Urinary bladder (tissue), 4 donors: ENCODE data around the gene UCKL1. TPM values are rescaled to one million over a fixed set of nuclear protein-coding genes. Genes with fewer than 3 reads are reported as not detected.
"Not testable (repeated sequence)": the region's sequence is repeated elsewhere in the genome, so short reads cannot be mapped to it uniquely, and the experiment has no call there.

Source experiments
- DNase-seq: peaks from one replicate; pipeline ENCODE4 v3.0.0-alpha.2; 2015; ENCODE audit errors: extremely low spot score
- H3K27ac ChIP-seq: one replicate; pipeline ENCODE4 v1.5.1; 2013; ENCODE audit warnings: low read depth, mild to moderate bottlenecking, moderate library complexity
- H3K36me3 ChIP-seq: one replicate; pipeline ENCODE4 v1.6.1; 2013; ENCODE audit warnings: mild to moderate bottlenecking, moderate library complexity; ENCODE audit not compliant: insufficient read depth
- H3K4me1 ChIP-seq: one replicate; pipeline ENCODE4 v1.6.1; 2013; ENCODE audit warnings: mild to moderate bottlenecking, moderate library complexity; ENCODE audit not compliant: insufficient read depth
- H3K4me3 ChIP-seq: one replicate; pipeline ENCODE4 v1.5.1; 2013; ENCODE audit warnings: low read depth, low read length
- WGBS: extraction: QIAGEN DNeasy Blood & Tissue Kit; methylation state at CpG from one replicate; pipeline ENCODE4 v1.1.7; 2013; 5-methylcytosine and 5-hydroxymethylcytosine counted together
- polyA plus RNA-seq: library from polyadenylated mRNA; stranded (reverse); fragments of 200-250 nt; gene quantifications from one replicate; pipeline ENCODE4 v1.2.3, GENCODE V29; 2013
- total RNA-seq: library from RNA; depleted of rRNA; stranded (reverse); fragments of >200 nt; gene quantifications from one replicate; pipeline ENCODE4 v1.2.3, GENCODE V29; 2014
- donor health status: healthy with polysubstance abuse.
- donor health status: healthy.

Gene UCKL1
- total and polyA plus RNA-seq, 2 donors, result 20.1 to 41.2 TPM

DNA sequence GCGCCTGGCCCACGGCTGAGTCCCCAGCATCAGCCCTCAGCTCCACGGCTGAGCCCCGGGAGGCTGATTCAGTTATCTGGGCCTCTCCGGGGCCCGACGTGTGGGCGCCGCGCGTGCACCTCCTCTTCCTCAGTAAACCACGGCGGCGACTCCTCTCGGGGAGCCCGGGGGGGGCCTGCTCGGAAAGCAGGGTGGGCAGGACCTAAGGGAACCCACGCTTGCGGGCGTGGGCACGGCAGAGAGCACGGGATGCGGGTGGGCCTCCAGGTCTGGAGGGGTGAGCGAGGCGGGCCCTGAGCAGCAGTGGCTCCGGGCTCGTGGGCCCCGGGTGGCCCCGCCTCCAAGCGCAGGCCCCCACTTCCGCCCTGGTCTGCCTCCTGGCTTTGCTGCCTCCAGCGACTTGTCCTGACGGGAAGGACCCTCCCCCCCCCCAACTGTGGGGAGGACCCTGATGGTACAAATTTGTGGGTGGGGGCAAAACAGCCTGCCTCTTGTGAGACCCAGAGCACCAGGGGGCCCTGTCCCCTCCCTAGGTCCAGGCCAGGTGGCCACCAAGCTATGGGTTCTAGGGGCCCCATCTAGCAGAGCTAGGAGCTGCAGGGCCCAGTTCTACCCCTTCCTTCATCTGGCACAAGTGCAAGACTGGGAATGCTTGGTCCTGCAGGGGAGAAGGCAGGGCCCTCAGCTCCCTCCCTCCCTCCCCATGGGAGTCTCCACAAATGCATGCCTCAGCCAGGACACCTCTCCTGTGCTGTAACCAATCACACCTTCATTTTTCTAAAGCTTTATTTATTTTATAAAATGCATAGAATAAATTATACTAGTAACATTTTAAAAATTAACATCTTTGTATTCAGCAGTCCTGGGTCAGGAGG lies 16.9 kb downstream of the UCKL1 start:
- Histone ChIP-seq H3K36me3 (peaks cover 2% of the 10 kb centered on the region), H3K27ac (no peak overlapping the region), H3K4me1 (no peaks in the 10 kb centered on the region), H3K4me3 (no peak overlapping the region)
- no peak for DNase-seq
- 75% methylated on average over 33 of the region's 33 CpGs for WGBS

DNA sequence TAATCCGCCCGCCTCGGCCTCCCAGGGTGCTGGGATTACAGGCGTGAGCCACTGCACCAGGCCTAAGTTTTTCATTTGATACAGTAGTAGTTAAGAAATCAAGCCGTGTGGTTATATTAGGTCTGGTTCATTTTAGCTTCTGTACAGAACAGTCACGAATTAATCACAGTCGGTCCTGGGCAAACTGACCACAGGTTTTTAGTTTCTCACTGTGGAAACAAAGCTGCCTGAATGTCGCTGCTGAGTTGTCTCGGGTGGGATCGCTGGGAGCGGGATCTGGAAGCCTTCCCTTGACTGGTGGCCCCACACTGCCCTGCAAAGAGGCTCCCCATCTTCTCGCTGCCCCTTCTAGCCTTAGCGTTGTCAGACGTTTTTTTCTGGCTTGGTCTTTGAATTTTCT lies 18.6 kb downstream of the UCKL1 start:
- no peak overlapping the region for H3K27ac ChIP-seq
- H3K4me3 ChIP-seq, result no peak overlapping the region
- no peaks in the 10 kb centered on the region for H3K4me1 ChIP-seq
- no peak for DNase-seq
- no peaks in the 10 kb centered on the region for H3K36me3 ChIP-seq
- 89% methylated on average over 14 of the region's 14 CpGs for WGBS

DNA sequence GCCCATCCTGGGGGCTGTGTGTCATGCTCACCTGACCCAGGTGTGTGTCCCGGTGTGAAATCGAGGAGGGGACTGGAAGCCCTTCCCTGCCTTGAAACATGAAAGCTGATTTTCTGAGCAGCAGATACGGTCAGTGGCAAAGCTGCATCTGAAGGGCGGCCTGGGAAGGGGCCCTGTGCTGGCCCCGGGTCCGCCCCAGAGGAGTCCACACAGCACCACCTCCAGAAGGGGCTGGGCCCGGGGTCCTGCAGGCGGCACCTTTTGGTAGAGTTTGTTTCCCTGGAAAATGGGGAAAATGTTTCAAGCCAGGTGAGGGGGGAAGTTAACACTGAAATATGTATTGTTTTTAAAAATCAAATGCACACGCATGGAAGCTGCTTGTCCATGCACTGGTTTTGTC lies 20.8 kb downstream of the UCKL1 start:
- Histone ChIP-seq H3K36me3 (peaks cover 7% of the 10 kb centered on the region), H3K4me1 (no peaks in the 10 kb centered on the region), H3K4me3 (no peak overlapping the region), H3K27ac (no peak overlapping the region)
- DNase-seq, result no peak
- 91% methylated on average over 9 of the region's 9 CpGs for WGBS

DNA sequence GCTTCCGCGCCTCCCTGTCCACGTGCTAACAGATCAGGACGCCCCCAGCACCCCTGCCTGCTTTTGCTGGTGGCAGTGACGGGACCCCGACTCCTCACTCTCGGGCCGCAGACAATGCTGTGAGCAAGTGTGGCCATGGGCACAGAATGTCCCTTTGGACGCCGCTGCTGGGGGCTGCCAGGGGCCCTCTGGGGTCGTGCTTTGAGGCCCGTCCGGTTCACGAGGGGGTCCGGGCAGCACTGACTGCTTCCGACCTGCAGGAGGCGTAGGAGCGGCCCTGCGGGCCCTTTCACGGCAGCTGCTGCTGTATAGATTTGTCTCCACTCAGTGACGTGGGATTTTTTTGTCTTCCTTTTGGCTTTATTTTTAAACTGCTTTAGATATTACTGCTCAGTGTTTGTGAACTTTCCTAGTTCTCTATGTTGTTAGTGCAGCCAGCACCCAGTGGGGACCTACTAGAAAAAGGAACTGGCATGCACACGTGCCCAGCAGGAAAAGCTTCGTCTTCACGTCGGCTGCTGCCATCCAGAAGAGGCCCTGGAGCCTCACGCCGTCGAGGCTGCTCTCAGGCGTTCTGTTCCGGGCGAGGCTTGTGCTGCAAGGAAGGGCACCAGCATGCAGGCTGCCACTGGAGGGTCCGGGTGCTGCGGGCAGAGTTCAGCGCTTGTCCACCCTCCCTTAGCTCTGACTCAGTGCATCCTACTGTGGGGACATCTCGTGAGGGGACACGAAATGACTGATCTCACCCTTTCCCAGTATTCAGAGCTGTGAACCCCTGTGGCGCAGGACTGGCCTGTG lies 21.7 kb downstream of the UCKL1 start:
- H3K4me3 ChIP-seq, result no peak overlapping the region
- WGBS, result 83% methylated on average over 37 of the region's 37 CpGs
- peaks cover 9% of the 10 kb centered on the region for H3K36me3 ChIP-seq
- H3K4me1 ChIP-seq, result no peaks in the 10 kb centered on the region
- no peak overlapping the region for H3K27ac ChIP-seq
- DNase-seq, result no peak

- H3K4me1 ChIP-seq, result no peaks in the 10 kb centered on the region
- peaks cover 9% of the 10 kb centered on the region for H3K36me3 ChIP-seq
- 78% methylated on average over 5 of the region's 5 CpGs for WGBS
- no peak overlapping the region for H3K4me3 ChIP-seq
- no peak overlapping the region for H3K27ac ChIP-seq
- DNase-seq, result no peak
Observed at GRCh38 chr20:63933646-63934045, 22.6 kb downstream of the UCKL1 start.

DNA sequence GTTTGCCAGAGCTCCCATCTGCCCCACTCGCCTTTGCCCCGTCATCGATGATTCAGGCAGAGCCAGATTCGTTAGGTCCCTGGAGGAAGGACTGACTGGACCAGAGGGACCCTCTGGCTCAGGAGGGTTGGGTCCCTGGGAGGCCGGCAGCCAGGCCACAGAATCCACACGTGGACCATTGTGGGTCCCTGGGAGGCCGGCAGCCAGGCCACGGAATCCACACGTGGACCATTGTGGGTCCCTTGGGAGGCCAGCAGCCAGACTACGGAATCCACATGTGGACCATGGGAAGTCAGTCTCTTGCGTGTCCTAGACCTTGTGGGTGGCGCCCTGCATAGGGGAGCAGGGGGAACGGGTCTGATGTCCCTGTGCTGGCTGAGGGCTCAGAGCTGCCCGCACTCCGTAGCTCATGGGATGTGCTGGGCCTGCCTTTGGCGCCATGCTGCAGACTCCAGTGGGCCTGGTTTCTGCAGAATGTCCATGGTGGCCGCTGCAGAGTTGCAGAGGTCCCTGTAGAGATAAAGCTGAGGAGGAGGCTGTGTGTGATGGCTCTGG lies 23.5 kb downstream of the UCKL1 start:
- no peaks in the 10 kb centered on the region for H3K4me1 ChIP-seq
- 90% methylated on average over 17 of the region's 17 CpGs for WGBS
- no peak for DNase-seq

GRCh38 chr20:63931735-63932134 lies 24.5 kb downstream of the UCKL1 start:
- no peaks in the 10 kb centered on the region for H3K4me1 ChIP-seq
- DNase-seq, result no peak
- 97% methylated on average over 19 of the region's 19 CpGs for WGBS
- no peak overlapping the region for H3K4me3 ChIP-seq
- H3K36me3 ChIP-seq, result peaks cover 9% of the 10 kb centered on the region
- no peak overlapping the region for H3K27ac ChIP-seq

More for the DNA sequence above, 23.5 kb downstream of the UCKL1 start:
- no peak overlapping the region for H3K4me3 ChIP-seq
- H3K36me3 ChIP-seq, result peaks cover 9% of the 10 kb centered on the region
- H3K27ac ChIP-seq, result no peak overlapping the region

- Histone ChIP-seq H3K4me1 (no peaks in the 10 kb centered on the region), H3K27ac (no peak overlapping the region), H3K36me3 (peaks cover 9% of the 10 kb centered on the region), H3K4me3 (no peak overlapping the region)
- no peak for DNase-seq
- WGBS, result 90% methylated on average over 37 of the region's 37 CpGs
Observed at GRCh38 chr20:63930971-63931553, 25.2 kb downstream of the UCKL1 start.

GRCh38 chr20:63929473-63929883 lies 26.7 kb downstream of the UCKL1 start:
- WGBS, result 92% methylated on average over 31 of the region's 31 CpGs
- DNase-seq, H3K4me1 ChIP-seq, H3K36me3 ChIP-seq, H3K27ac ChIP-seq, H3K4me3 ChIP-seq: not testable (repeated sequence)

GRCh38 chr20:63929071-63929470 lies 27.1 kb downstream of the UCKL1 start:
- Histone ChIP-seq H3K4me1 (no peaks in the 10 kb centered on the region), H3K27ac (no peak overlapping the region), H3K36me3 (peaks cover 9% of the 10 kb centered on the region), H3K4me3 (no peak overlapping the region)
- DNase-seq, result no peak
- WGBS, result 96% methylated on average over 26 of the region's 26 CpGs

DNA sequence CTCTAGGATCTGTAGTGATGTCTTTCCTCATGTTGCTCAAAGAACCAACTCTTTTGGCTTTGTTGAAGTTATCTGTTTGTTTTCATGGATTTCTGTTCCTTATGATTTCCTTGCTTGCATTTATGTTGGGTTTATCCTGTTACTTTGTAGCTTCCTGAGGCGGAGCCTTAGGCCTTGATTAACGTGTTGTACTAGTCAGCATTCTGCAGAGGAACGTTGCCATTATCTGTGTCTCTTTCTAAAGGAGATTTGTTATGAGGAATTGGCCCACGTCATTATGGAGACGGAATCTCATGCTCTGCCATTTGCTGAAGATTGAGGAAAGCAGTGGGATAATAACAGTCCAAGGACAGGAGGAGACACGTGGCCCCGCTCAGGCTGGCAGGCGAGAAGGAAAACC lies 29.9 kb downstream of the UCKL1 start:
- H3K36me3 ChIP-seq, result peaks cover 4% of the 10 kb centered on the region

DNA sequence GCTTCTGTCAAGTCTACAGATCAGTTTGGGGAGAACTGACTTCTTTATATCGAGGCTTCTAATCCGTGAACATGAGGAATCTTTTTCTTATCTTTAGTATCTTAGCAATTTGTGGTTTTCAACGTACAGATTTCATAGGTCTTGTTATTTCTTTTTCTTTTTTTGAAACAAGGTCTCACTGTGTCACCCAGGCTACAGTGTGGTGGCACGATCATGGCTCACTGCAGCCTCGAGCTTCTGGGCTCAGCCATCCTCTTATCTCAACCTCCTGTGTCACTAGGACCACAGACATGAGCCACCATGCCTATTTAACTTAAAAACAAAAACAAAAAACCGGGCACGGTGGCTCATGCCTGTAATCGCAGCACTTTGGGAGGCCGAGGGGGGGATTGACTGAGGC lies 32.0 kb downstream of the UCKL1 start:
- H3K27ac ChIP-seq, result no peak overlapping the region
- WGBS, result 79% methylated on average over 9 of the region's 9 CpGs
- no peak for DNase-seq
- H3K4me1 ChIP-seq, result no peaks in the 10 kb centered on the region
- H3K36me3 ChIP-seq, result peaks cover 3% of the 10 kb centered on the region
- H3K4me3 ChIP-seq, result no peak overlapping the region

More for the DNA sequence above, 29.9 kb downstream of the UCKL1 start:
- H3K4me1 ChIP-seq, result no peaks in the 10 kb centered on the region
- H3K4me3 ChIP-seq, result no peak overlapping the region
- no peak overlapping the region for H3K27ac ChIP-seq
- 78% methylated on average over 8 of the region's 8 CpGs for WGBS
- no peak for DNase-seq

GRCh38 chr20:63923651-63924050 lies 32.6 kb downstream of the UCKL1 start:
- no peak for DNase-seq
- Histone ChIP-seq H3K4me1 (no peaks in the 10 kb centered on the region), H3K36me3 (peaks cover 3% of the 10 kb centered on the region), H3K4me3 (no peak overlapping the region), H3K27ac (no peak overlapping the region)
- 53% methylated on average over 8 of the region's 8 CpGs for whole genome bisulfite sequencing
